NCI-H2171 (cell line): ENCODE results near the gene NCAM1.

ENCODE experiments used
- DNase-seq: peaks from one replicate; lab custom pipeline; 2025; lab: John Stamatoyannopoulos, UW

Gene NCAM1

DNA sequence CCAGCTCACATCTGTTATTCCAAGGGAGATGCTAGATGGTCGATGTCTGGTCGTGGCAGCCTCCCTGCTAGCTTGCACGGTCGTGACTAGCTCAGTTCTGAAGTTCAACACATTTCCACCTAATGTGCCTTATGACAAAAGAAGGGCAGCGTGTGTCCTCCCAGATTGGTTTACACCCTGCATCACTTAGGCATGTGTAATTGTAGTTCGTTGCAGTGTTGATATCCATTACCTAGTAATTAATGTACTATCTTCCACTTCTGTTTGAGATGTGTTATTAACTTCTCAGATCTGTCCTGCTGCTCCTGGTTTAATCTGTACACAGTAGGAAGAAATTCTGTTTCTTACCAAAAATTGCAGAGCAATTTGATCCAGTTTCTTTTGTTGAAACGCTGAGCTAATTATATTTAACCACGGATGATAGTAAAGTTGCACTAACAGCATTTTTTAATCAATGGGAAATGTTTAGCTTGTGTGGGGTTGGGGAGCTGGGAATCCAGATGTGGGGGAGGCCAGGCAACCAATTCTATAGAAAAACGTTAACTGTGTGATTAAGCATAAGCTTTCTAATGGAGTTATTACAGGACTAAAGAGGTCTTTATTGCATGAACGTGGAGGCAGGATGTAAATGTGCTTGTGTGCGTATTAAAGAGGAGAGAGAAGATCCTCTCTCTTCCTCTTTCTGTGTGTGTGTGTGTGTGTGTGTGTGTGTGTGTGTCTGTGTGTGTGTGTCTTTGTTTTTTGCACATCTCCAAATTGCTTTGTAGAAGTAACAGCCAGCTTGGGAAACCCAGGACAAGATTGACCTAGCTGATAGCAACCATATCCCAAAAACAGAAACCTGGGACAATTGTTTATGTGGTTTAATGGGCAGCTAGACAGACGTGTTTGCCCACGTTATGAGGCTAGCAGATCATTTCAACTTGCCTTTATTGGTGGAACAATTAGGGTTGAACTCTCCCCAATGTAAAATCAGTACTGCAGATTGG is 207.4 kb downstream of the NCAM1 start:
- DNase-seq, result no peak

GRCh38 chr11:113172382-113172951 is 211.2 kb downstream of the NCAM1 start:
- no peak for DNase-seq

GRCh38 chr11:113173126-113173525 is 211.9 kb downstream of the NCAM1 start:
- DNase-seq, result no peak

DNA sequence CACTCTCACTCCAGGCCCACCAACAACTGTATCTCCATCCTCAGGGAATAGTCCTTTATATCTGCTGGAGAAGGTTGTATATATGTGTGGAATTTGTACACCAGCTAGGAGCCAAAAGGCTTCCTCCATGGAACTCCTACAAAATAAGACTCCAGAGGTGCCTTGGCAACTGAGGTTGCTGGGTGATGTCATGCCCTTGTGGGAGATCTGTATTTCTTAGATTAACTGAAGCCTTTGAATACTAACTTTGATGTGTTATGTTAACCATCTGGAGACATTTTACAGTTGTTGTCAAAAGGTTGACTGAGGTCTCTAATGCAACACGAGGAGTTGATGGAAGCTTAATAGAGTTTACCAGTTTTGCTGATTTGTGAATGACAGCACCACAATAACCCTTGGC is 213.7 kb downstream of the NCAM1 start:
- DNase-seq, result no peak

GRCh38 chr11:113176599-113177360 is 215.6 kb downstream of the NCAM1 start:
- no peak for DNase-seq

DNA sequence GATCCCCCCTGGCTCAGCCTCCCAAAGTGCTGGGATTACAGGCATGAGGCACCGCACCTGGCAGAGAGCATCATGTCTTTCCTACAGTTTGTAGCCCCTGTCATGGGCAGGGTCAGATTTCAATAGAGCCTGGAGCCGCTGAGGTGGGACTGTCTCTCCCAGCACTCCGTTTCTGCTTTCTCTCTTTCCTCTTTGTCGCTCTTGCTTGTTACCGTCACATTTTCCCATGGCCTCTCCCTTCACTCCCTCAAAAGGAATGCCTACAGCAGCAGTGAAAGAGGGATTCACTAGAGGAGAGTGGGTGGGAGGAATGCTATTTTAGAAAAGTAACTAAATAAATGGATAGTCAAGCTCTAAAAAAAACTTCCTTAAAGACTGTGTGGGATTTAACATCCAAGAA is 216.5 kb downstream of the NCAM1 start:
- DNase-seq, result no peak

GRCh38 chr11:113178381-113179070 is 217.3 kb downstream of the NCAM1 start:
- DNase-seq, result no peak

GRCh38 chr11:113179181-113179704 is 218.0 kb downstream of the NCAM1 start:
- peak; percentile 22 for DNase-seq

- no peak for DNase-seq
These were observed 219.9 kb downstream of the NCAM1 start for GRCh38 chr11:113181094-113181493.

- no peak for DNase-seq
These were observed 221.1 kb downstream of the NCAM1 start for GRCh38 chr11:113182288-113182687.

GRCh38 chr11:113184498-113184897 is 223.3 kb downstream of the NCAM1 start:
- DNase-seq, result no peak

DNA sequence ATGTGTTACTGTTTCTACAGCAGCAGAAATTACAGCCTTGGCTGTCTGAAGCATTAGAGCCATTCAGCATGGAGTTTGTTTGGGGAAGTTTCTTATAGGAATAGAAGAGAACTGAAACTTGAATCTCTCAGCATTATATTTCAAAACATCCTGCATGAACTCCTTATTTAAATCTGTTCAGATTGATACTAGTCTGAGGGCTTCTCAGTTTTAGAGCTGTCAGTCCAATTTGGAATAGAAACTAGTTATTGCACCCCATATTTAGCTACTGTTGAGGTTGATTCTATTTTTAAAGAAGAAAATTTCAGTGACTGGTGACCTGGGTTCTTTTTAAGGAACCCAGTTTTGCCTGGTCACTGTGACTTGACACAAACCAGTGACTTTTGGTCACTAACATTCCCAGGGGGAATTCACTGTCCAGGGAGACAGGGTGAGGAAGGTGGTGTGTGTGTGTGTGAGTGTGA is 227.2 kb downstream of the NCAM1 start:
- DNase-seq, result no peak

GRCh38 chr11:113189909-113190667 is 228.9 kb downstream of the NCAM1 start:
- no peak for DNase-seq

GRCh38 chr11:113192121-113192925 is 231.1 kb downstream of the NCAM1 start:
- DNase-seq, result no peak

DNA sequence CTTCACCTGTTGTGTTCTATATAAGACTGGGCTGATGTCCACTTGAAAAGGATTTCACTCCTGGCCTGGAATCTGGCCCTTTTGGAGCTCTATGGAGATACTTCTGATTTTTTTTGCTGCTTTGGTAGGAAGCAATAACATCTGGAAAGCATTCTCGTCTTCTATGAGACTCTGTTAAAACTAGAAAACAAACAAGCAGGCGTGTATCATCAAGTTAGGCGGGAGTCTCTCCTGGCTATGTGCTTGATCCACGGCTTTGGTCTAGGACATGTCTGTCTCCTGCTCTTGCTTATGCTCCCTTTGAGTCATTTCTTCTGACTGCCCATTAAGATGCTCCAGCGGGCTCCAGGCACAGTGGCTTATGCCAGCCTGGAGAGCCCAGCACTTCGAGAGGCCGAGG is 231.8 kb downstream of the NCAM1 start:
- DNase-seq, result no peak

DNA sequence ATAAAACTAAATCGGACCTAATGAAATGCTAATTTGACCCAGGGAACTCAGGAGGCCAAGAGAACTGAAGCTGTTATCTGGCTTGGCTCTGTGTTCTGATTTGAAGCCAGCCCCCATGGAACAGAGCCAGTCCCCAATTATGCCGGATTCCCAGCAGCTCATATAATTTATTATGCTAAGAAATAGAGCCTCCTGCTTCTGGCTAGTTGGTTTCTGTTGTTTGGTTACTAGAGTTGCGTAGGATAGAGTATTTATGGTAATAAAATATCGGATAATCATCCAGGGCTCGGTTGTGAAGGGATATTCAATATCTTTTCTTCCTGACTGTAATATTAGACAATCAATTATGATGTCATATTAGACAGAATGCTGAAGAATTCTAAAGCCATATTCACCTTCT is 232.7 kb downstream of the NCAM1 start:
- no peak for DNase-seq

GRCh38 chr11:113195728-113196127 is 234.5 kb downstream of the NCAM1 start:
- no peak for DNase-seq

DNA sequence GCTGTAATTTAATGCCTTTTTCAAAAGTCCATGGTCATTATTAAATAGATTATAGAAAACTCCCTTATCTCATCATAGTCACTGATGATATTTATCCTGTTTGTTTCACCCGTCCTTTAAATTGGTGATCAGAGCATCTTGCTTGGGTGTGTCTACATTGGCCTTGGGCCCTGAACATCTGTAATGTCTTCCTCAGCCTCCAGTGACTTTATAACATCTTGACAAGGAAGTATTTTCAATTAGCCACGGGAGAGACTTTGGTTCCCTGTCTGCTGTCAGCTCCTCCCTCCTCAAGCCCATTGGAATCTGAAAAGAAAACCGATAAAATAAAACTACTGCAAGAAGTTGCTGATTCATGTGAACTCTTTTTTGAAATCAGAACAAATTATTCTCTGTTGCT is 236.2 kb downstream of the NCAM1 start:
- DNase-seq, result no peak

DNA sequence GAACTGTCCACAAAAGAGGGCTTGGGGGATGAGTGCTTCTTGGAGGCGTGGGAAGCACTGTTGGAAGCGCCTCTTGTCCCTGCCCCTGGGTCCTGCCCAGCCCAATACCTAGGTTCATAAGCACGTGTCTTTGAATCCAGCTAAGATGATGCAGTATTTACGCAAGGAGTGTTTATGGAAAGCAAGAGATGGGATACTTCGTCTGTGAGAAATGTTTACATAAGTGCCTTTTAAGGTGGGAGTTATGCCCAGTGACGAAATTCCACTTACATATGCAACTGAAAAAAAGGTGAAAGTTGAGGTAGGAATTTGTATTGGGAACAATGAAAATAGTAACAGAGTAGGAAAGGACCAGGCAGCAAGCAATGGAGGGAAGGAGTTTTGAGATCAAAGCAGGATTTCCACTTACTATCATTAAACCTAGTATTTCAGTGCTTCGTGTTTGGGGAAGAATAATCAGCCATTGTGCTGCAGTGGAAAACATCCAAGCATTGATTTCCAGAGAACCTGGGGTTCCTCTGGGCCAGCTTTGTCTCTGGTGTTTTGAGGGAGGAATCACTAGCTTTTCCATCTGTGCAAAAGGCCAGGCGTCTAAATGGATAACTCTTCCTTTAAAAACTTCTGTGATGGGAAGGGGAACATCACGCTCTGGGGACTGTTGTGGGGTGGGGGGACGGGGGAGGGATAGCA is 237.9 kb downstream of the NCAM1 start:
- DNase-seq, result no peak
